Right renal cortex interstitium (tissue), 3 donors: ENCODE results near the gene MAGED2. TPM values are rescaled to one million over a fixed set of nuclear protein-coding genes. Genes with fewer than 3 reads are reported as not detected.
"Not testable (repeated sequence)": the region's sequence is repeated elsewhere in the genome, so short reads cannot be mapped to it uniquely, and the experiment has no call there.

Experiments
- DNase-seq, 3 donors: peaks; one replicate each; pipeline ENCODE4 v3.0.0-alpha.2; 2013; ENCODE audit warnings: low read depth in 3 of 3, low spot score in 2 of 3
- polyA plus RNA-seq, 3 donors: library from polyadenylated mRNA; unstranded; fragments of 120-200 nt; gene quantifications; one replicate each; pipeline ENCODE4 v1.2.1, GENCODE V29; 2013; ENCODE audit not compliant: insufficient read length in 3 of 3

The MAGED2 gene
- polyA plus RNA-seq, 3 donors, result 664 to 804 (median 735) TPM

GRCh38 chrX:54817220-54817820 is 9.8 kb downstream of the MAGED2 start:
- no peak for DNase-seq

DNA sequence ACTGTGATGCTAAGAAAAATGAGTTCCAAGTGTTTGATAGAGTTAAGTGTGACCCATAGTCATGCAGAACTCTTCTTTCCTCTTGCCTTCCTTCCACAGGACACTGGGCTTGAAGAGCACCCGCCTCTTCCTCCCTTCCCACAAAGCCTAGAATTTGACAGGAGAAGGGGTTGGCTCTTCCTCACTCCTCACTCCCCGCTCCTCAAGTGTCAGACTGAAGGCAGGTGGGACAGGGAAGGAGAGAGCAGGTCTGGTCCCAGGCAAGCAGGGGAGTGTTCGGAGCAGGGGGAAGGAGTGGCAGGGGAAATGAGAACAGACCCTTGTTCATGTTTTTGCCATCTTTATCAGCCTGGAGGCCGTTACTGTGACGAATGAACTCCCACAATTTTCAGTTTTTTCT is 10.7 kb downstream of the MAGED2 start:
- DNase-seq, result no peak

GRCh38 chrX:54819201-54819600 is 11.7 kb downstream of the MAGED2 start:
- DNase-seq, result no peak

- no peak for DNase-seq
Observed at GRCh38 chrX:54820737-54821136, 13.2 kb downstream of the MAGED2 start.

GRCh38 chrX:54821310-54821709 is 13.8 kb downstream of the MAGED2 start:
- DNase-seq, result no peak

DNA sequence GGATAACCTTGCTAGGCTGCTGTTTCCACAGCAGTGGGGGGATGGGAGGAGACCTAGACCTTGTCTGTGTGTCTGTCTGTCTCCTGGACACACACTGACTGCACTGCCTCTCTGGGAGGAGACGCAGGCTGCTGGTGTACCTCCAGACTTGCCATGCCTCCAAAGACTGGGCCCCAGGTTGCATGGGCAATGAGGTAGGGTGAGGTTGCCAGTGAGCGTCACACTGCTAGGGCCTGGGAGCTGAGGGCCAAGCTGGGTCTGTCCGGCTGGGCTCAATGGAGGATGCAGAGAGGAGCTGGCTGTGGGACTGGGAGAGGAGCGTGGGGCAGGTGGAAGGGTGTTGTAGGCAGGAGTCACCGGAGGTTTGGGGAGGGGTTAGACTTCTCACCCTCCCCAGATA is 16.6 kb downstream of the MAGED2 start:
- DNase-seq, result no peak

- DNase-seq, result no peak
Observed at GRCh38 chrX:54824722-54825121, 17.2 kb downstream of the MAGED2 start.

GRCh38 chrX:54825716-54826438 is 18.3 kb downstream of the MAGED2 start:
- no peak for DNase-seq

DNA sequence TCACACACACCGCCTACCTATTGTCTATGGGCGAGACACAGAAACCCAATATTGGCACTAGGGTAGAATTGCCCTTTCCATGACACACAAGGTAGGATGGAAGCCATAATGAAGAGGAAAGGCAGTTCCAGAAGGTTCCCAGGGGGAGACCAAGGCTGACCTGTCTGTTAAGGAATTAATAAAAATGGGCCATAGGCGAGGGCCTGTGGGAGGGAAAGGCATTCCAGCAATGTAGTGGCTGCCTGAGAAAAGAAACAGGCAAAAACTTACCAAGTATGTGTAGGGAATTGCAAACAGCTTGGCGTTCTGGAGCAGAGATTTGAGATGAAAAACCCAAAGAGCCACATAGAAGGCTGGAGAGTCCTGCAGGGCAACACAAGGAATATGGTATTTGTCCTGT is 19.1 kb downstream of the MAGED2 start:
- no peak for DNase-seq

DNA sequence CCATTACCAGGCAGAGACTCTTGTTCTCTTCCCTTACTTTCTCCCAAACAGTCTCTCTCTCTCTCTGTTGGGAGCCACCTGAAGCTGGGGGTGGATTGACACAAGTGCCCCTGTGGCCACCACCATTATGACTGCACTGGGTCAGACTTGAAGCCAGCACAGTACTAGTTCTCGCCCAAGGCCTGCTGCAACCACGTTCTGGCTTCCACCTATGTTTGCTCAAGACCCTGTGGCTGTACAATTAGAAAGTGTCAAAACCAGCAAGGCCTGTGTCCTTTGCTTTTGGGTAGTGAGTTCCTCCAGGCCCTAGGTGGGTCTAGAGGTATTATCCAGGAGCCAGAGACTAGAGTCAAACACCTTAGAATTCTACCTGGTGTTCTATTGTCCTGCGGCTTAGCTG is 31.0 kb downstream of the MAGED2 start:
- no peak for DNase-seq

DNA sequence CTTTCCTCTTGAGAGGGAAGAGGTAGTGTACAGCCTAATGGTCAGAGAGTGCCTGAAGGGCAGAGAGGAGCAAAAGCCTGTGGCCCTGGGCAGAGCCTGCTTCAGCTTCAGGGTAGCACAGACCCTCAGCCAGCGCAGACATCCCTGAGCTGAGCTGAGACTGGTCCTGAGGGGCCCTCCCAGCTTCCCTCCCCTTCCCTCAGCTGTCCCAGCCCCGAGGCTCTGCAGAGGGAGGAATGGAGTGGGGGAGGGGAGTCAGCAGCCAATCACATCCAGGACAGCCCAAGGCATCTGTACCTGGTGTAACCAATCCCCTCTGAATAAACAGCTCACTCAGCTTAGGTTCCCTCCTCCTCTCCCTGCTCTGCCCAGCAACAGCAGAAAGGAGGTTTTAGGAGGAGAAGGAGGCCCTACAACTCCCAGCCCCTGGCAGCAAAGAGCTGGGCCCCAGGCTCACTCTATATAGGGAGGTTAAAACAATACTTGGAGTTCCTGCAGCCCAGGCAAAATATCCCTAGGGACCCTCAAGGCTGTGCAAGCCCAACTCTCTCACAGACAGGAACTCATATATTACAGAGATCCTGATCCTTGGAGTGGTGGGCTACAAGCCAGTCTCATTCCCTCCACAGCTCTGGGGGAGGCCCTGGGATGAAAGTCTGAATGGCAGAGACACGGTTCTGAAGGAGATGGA is 33.8 kb downstream of the MAGED2 start:
- DNase-seq, result peak; percentile 23 to 39 (median 38)

GRCh38 chrX:54842607-54843006 is 35.1 kb downstream of the MAGED2 start:
- DNase-seq, result no peak

DNA sequence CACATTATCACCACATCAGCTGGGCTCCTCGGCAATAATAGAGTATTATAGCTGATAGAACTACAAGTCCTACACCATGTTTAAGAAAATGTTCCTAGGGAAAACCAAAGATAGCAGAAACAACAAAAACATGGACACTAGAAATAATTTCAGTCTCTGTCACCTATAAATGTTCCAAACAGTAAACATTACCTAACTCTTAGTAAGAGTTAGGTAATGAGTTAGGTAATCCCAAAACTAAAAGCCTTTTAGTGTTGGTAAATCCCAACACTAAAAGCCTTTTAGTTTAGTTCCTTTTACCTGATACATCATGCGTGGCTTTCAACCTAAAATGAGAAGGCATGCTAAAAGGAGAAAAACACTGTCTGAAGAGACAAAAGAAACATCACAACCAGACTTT is 35.5 kb downstream of the MAGED2 start:
- no peak for DNase-seq

- not testable (repeated sequence) for DNase-seq
Observed at GRCh38 chrX:54847700-54848099, 40.2 kb downstream of the MAGED2 start.

DNA sequence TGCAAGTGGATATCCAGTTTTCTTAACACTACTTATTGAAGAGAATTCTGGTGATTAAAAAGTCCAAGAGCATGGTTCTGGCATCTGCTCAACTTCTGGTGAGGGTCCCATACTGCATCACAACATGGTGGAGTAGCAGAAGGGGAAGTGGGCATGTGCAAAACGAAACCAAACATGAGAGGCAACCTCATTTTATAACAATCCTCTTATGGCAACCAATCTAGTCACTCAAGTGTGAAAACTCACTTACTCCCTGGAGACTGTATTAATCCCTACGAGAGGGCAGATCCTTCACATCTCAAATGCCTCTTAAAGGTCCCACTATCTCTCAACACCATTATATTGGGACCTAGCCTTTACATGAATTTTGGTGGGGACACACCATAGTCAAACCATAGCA is 57.7 kb downstream of the MAGED2 start:
- DNase-seq, result no peak

Other genes with a start within 250 kb of the MAGED2 start
- under 1 TPM; 0.03 to 0.18 (median 0.03) TPM for gene ITIH6, start 9.5 kb upstream of the MAGED2 start, polyA plus RNA-seq
- gene TRO, start 113.1 kb downstream of the MAGED2 start, polyA plus RNA-seq, result 100 to 1,000 TPM in 2 of 3 donors, 10 to 100 TPM in 1; 87.2 to 116 (median 103) TPM
- gene PFKFB1, start 186.4 kb downstream of the MAGED2 start, polyA plus RNA-seq, result under 1 TPM; 0.38 to 0.54 (median 0.43) TPM
- 10 to 100 TPM; 14.7 to 15.1 (median 15.0) TPM for gene APEX2, start 192.6 kb downstream of the MAGED2 start, polyA plus RNA-seq
- gene ALAS2, start 223.2 kb downstream of the MAGED2 start, polyA plus RNA-seq, result 10 to 100 TPM; 13.6 to 23.3 (median 17.4) TPM